Measurements from ENCODE around the gene CAMKK2. TPM values are rescaled to one million over a fixed set of nuclear protein-coding genes. Genes with fewer than 3 reads are reported as not detected.
"Not testable (repeated sequence)": the region's sequence is repeated elsewhere in the genome, so short reads cannot be mapped to it uniquely, and the experiment has no call there.

The CAMKK2 gene
- total RNA-seq, 1 experiment from 2014 or later: 7.9 TPM

DNA sequence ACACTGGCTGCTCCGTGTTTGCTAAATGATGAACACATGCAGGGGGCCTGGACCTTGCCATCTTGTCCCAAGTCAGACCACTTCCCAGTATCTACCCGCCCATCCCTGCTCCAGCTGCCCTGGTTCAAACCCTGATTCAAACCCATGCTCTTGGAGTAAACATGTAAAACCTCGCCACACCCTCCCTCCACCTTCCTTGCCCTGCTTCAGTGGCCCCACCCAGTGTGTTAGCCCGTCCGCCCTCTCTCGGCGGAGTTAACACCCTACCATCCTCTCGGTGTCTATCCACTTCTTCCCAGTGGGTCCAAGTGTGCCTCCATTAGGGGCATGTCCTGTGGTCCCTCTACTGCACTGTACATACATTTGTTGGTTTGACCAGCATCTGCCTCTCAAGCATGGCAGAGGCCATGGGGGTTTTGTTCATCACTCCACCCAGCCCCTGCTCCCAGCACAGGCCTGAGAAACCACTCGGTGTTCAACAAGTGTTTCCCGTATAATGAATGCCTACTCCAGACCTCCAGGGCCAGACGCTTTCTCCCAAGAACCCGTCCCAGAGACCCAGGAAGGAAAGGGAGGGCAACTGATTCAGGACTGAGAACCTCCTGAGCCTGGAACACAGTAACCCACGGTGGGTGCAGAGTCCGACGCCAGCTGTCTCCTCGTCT, 49.5 kb downstream of the CAMKK2 start:
- DNase-seq (ENCODE audit: low read depth): no peak

DNA sequence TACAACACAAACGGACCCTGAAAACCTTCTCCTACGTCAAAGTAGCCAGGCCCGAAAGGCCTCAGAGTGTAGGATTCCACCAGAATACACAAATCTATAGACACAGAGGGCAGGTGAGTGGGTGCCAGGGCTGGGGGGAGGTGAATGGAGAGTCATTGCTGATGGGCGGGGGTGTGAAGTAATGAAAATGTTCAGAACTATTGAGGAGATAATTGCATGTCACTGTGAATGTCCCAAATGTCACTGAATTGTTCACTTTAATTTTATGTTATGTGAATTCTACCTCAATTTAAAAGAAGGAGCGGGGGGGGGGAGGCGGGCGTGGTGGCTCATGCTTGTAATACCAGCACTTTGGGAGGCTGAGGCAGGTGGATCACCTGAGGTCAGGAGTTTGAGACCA, 50.6 kb downstream of the CAMKK2 start:
- DNase-seq (ENCODE audit: low read depth): no peak

DNA sequence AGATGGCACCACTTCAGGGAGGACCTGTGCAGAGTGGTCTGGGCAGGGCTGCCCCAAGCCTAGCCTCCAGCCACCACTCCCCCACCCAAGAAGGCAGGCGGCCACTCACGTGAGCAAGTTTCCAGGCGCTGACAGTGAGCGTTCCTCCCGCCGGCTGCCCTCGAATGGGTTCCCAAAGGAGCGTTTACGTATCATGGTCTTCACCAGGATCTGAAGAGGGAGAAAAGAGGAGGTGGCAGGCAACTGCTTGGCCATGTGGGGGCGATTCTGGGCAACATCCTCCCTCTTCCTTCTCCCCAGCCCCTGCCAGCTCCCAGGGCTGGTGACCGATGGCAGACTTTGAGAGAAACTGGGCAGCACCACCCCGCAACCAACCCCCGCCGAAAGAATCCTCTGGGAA, 51.5 kb downstream of the CAMKK2 start:
- DNase-seq (ENCODE audit: low read depth): no peak

DNA sequence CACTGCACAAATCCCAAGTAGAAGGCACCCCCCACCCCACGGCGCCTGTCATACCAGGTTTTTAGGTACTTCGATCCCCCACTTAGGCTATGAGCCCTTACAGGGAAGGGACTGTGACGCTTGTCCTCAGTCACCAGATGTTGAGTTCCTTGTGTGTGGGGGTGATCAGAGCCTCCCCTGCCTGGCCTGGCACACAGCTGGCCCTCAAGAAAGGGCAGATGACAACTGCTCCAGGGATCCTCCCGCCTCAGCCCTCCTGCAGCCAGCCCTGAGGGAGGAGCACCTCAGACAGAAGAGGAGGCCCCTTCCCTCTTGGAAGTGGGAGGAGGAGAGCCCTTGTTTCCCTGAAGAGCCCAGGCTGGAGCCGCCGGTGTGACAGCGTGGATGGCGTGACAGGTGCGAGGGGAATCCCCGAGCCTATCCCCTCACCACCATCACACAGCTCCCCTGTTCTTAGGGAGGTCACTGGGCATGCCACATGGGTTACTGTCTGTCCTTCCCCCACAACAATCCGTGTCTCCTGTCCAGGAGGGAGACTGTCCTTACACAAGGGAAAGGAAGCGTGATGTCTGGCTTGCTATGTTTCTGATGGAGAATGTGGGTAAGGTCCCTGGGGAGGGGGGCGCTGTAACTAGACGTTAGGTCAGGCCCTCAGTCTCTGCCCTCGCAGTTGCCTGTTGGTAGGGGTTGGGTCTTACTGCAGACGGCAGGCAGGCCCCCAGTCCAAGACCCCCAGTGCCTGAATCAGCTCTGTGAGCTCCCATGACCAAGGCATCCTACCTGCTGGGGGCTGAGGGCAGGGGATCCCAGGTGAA, 55.1 kb downstream of the CAMKK2 start:
- no peak for DNase-seq (ENCODE audit: low read depth)

DNA sequence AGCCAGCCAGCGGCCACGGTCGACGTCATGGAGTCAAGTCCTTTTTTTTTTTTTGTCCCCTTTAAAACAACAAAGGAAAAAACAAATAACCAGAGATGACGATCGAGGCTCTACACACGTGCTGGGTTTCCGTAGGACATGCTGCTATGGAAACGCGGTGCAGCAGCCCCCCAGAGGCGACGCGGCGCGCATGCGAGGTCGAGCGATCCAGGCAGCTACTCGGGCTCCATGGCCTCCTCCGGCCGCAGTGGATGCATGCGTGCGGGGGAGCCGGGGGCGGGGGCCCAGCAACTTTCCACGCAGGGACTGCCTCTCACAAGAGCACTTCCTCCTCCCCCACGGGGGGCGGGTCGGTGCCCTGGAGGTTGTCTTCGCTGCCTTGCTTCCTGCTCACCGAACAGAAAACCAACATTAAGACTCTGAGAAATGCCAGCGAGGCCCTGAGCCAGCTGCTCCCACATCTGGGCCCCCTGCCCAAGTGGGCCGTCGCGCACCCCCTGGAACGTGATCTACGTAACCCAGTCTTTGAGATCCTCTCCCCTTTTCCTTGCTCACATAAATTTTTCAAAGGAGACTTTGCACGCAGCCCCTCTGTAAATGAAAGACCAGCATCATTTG, 55.9 kb downstream of the CAMKK2 start:
- DNase-seq (ENCODE audit: low read depth): no peak

DNA sequence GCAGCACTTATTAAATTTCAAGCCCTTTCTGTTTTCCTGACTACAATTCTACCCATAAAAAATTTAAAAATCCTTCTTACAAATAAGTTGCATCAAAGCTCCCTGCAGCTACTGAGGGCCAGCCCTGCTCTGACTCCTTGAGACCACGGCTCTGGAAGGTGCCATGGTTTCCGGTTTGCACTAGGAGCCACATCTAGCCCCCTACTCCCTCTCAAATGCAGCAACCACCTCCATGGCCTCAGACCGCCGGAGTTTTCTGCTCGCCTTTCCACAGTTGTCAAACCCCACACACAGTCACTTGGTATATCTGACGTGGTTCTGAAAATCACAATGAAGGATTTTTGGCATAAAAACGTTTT, 56.5 kb downstream of the CAMKK2 start:
- no peak for DNase-seq (ENCODE audit: low read depth)

DNA sequence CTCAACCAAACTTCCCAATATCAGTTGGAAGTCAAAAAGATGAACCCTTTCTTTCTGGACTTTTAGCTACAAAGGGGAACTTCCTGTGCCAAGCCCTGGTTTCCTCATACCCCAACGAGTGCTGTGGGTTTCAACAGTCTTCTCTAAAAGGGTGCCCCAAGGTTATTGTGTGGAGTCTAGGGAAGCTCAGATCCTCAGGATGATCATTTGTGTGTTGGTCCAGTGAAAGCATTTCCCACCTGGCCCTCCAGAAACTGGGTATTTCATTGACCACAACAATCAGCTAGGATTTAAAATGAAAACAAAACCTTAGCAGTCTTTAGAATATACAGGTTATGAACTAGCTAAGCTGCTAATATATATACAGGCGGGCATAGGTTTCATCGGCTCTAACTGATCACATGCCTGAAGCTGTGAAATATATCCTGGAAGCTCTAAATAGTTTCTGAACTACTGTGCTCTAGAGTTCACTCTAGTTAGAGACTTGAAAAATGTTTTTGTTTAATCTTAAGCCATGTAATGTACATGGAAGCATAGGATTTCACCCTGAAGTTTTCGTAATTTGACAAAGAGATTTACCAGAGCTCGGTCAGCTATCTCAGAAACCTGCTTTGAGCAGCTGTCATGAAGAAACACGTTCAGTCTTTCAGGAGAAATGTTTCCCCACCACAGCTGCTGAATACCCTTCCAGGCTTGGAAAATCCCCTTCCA, 57.0 kb downstream of the CAMKK2 start:
- no peak for DNase-seq (ENCODE audit: low read depth)

DNA sequence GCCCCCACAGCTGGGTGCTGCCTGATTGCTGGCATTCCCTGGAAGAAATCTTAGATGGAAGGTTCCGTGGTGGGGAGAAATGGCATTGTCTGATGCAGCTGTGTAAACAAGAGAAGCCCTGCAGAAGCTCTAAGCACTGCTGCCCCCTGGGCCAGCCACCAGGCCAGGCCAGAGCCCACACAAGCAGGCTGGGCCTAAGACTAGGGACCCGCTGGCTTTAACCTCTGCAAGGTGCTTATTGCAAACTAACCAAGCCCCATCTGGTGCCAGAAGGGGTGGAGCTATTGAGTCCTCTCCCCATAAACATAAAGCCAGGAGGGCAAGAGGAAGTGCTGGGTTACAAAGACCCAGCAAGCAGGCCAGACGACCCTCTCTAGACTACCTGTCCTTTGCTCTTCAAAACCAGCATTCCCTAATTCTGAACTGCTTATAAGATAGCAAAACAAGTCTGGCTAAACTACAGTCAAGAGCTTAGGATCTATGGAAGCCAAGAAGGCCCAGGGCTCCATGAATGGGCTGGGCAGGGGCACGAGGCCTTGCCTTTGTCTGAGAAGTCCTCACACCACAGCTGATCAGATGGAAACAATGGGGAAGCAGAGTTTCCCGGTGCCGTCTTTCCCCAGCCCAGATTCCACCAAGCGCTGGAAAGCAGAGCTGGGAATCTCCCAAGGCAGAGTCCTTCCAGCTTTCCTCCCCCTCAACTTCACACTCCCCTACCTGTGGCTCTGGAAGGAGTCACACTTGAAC, 57.7 kb downstream of the CAMKK2 start:
- no peak for DNase-seq (ENCODE audit: low read depth)

DNA sequence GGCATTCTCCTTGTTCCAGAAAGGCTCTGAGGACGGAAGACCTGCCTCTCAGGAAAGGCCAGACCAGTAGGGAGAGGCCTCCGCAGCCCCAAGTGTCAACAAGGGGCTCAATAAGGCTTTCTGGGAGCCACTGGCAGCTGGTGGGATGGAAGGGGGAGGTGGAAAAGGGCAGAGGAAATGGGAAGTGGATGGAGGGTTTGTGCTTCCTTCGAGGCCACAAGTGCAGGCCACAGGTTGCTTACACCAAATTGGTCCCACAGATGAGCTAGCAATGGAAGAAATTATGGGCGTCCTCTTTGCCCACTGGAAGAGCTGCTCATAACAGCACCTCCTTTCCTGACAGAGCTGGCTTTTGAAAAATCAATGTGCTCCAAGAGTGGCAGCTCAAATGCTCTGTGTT, 58.4 kb downstream of the CAMKK2 start:
- DNase-seq (ENCODE audit: low read depth): no peak

DNA sequence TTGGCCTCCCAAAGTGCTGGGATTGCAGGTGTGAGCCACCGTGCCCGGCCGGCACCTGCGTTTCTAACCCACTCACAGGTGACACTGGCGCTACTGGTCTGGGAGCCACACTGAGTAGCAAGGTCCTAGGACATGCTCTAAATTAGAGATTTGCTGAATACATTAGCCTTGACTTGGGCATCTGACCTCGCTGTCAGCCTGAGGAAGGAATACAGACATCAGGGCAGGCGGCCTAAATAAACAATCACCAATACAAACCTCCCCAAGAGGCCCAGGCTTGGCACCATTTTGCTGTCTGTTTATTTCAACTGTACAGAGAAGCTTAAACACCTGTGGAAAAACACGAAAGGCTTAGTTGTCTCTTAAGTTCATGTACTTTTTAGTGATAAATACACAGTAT, 59.1 kb downstream of the CAMKK2 start:
- no peak for DNase-seq (ENCODE audit: low read depth)

DNA sequence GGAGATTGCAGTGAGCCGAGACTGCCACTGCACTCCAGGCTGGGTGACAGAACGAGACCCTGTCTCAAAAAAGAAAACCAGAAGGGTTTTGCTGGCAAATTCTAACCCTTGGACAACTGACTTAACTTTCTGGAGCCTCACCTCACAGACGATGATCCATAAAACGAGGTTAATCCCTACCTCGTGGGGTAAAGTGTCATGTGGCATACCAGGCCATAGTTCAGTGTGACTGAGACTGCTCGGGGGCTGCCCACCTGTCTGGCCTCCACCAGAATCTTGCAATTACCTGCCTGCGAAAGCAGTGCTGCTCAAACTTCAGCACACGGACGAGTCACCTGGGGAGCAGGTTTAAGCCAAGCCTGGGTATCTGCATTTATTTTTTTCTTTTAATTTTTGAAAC, 59.7 kb downstream of the CAMKK2 start:
- DNase-seq (ENCODE audit: low read depth): no peak

DNA sequence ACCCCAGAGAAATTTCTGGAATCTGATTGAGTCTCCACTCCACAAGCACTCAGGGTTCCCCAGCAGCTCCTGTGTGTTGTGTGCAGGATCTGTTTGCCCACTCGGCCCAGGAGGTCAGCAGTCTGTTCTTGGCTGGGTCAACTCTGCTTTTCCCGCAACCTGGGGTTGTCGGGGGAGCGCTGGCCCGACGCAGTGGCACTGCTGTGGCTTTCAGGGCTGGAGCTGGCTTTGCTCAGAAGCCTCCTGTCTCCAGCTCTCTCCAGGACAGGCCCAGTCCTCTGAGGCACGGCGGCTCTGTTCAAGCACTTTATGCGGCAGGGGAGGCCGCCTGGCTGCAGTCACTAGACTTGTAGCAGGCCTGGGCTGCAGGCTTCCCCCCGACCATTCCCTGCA, 62.9 kb downstream of the CAMKK2 start:
- no peak for DNase-seq (ENCODE audit: low read depth)

DNA sequence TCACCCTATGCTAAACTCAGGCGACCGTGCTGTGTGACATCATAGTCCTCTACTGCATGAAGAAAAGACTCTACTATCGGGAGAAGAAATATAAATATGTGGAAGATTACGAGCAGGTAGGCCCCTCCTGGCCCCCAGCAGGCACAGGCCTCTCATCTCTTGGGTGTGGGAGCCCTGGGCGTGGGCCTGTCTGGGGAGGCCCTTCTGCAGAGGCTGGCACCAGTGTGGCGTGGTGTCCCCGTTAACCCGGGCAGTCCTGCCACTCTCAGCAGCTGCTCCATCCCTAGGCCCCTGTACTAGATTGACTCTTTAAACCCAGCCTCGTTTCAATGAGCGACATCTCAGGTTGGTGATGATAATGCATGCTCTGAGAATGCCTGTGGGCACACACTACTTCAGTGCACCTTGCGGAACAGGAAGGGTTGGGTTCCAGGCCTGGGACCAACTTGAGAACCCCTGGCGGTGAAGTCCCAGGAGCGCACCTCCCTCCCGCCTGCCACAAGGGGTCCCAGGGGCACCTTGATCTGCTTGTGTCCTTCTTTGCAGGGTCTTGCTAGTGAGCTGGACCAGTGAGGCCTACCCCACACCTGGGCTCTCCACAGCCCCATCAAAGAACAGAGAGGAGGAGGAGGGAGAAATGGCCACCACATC, 63.4 kb downstream of the CAMKK2 start:
- DNase-seq (ENCODE audit: low read depth): no peak

DNA sequence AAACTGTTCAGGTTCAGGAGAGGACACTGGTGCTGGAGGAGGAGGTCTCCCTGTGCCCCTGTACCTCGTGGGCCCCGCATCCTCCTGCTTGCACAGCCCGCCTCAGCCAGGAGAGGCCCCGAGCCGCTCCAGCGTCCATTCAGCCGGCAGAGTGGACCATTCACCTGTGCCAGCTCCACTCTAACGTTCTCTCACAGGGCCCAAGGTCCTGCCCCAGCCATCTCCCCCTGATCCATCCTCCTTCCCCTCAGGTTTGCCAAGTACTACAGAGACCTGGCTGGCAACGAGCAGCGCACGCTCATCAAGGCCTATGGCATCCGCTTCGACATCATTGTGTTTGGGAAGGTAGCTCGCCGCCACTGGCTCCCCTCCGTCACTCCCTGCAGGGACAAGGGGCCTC, 64.3 kb downstream of the CAMKK2 start:
- DNase-seq (ENCODE audit: low read depth): no peak

DNA sequence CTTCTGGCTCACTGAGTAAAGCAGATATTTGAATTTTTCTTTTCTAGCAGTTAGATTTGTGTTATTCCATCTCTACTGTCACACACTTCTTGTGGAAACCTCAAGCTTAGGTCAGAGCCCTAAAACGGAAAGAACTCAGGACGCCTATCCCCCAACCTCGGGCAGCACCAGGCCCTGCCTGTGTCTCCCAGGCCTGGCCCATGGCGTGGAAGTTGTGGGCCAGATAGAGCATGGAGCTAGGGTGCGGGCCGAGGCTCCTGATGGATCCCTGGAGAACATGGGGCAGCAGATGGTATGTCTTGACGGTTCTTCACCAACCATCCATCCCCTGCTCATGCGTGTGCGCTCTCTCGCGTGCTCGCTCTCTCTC, 66.0 kb downstream of the CAMKK2 start:
- DNase-seq (ENCODE audit: low read depth): no peak

DNA sequence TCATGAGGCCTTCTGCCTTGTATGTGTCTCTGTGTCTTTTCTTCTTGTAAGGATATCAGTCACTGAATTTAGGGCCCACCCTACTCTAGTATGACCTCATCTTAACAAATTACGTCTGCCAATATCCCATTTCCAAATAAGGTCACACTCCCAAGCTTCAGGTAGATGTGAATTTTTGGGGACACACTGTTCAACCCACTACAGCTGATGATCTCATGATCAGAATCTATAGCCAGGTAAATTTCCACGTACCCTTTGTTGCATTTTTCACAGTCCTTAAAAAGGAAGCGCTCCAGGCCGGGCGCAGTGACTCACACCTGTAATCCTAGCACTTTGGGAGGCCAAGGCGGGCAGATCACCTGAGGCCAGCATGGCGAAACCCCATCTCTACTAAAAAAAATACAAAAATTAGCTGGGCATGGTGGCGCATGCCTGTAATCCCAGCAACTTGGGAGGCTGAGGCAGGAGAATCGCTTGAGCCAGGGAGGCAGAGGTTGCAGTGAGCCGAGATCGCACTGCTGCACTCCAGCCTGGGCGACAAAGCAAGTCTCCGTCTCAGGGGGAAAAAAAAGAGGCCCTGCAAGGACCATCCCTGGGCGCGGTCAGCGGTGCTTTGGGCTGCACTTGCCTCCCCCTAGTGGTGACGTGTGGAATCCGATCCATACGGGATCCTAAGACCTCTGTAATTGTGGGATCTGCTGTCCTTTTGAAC, 66.5 kb downstream of the CAMKK2 start:
- DNase-seq (ENCODE audit: low read depth): peak; percentile 85

DNA sequence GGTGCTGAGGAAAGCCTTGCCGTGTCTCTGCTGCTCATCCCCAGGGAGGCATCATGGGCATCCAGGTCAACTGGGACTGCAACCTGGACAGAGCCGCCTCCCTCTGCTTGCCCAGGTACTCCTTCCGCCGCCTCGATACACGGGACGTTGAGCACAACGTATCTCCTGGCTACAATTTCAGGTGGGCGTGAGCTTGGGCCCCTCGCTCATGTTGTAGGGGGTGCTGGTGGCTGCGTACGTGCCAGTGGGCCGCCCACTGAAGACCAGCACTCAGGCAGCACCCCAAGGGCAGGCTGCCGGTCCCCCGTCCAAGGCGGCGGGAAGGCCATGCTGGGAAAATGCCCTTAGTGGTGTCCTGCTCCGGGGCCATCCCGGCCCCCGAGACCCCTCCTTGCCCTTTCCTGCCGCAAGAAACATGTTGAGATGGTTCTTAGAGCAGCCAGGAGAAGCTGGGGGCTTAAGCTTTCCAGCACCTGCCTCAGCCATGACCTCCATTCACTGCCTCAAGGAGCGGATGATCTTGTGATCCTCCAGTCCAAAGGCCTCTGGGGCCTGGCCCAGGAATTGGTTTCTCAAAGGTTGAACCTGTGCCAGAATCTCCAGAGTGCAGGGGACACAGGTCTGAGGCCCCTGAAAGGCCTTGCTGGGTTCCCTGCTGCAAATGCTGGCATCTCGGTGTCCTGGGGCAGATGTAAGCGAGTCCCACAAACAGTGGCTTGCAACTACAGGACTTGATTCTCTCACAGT, 67.4 kb downstream of the CAMKK2 start:
- no peak for DNase-seq (ENCODE audit: low read depth)

DNA sequence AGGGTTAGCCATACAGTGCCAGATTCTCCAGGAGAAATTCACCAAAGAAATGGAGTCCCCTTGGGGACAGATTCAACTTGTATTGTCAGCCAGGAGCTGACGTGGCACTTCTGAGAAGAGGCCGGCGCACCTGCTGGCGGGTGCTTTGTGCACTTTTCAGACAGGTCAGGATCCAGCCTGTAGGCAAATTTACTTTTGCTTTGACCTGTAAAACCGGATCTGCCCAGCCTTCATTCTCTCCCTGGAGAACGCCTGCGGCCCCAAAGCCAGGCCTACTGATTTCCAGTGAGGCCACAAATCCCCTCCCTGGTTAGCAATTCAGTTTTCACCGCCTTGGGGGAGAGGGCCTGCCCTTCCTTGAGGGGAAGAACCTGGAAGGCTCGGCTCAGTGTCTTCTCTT, 69.2 kb downstream of the CAMKK2 start:
- no peak for DNase-seq (ENCODE audit: low read depth)

DNA sequence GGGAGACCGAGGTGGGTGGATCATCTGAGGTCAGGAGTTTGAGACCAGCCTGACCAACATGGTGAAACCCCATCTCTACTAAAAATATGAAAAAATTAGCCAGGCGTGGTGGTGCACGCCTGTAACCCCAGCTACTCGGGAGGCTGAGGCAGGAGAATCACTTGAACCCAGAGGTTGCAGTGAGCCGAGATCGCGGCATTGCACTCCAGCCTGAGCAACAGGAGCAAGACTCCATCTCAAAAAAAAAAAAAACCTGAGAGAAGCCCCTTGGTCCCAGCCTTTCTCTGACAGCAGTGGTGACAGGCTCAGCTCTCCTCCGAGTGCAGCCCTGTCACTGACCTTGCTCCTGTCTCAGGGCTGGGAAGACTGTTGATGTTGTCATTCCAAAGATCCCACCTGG, 69.6 kb downstream of the CAMKK2 start:
- DNase-seq (ENCODE audit: low read depth): not testable (repeated sequence)

DNA sequence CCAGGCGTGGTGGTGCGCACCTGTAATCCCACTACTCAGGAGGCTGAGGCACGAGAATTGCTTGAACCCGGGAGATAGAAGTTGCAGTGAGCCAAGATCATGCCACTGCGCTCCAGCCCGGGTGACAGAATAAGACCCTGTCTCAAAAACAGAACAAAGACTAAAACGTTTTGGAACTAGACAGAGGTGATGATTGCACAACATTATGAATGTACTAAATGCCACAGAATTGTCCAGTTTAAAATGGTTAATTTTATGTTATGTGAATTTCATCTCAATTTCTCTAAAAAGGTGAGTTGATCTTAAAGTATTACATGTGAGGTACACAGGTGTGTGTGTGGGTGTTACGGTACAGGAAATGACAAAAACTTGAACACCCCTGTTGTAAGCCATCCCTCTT, 70.1 kb downstream of the CAMKK2 start:
- no peak for DNase-seq (ENCODE audit: low read depth)
